RWPE2 (cell line): ENCODE results near the gene DIS3L.

Experiments
- ATAC-seq: fragments of 200-7000 bp; cut with Tn5 transposase; 3 replicates; pipeline ENCODE4 v1.9.1; 2021; ENCODE audit warnings: low read depth
- DNase-seq: peaks from one replicate; pipeline ENCODE4 v3.0.0-alpha.2; 2020; ENCODE audit warnings: low spot score
- H3K27ac ChIP-seq: fragments of 450-650 bp; 2 replicates; pipeline ENCODE4 v1.5.1; 2017; ENCODE audit warnings: mild to moderate bottlenecking; ENCODE audit not compliant: poor library complexity, severe bottlenecking
- H3K27me3 ChIP-seq: fragments of 250-450 bp; sonication (Bioruptor Pico); 2 replicates; pipeline ENCODE4 v1.5.1; 2021; ENCODE audit warnings: mild to moderate bottlenecking, moderate library complexity; ENCODE audit not compliant: insufficient read depth, poor library complexity, severe bottlenecking
- H3K36me3 ChIP-seq: fragments of 250-450 bp; sonication (Bioruptor Pico); 2 replicates; pipeline ENCODE4 v1.5.1; 2020; ENCODE audit warnings: low read depth, mild to moderate bottlenecking, moderate library complexity
- H3K4me1 ChIP-seq: fragments of 250-450 bp; sonication (Bioruptor Pico); 2 replicates; pipeline ENCODE4 v1.5.1; 2021; ENCODE audit warnings: mild to moderate bottlenecking, moderate library complexity; ENCODE audit not compliant: insufficient read depth, poor library complexity, severe bottlenecking
- H3K4me3 ChIP-seq: fragments of 250-450 bp; sonication (Bioruptor Pico); 2 replicates; pipeline ENCODE4 v1.5.1; 2021; ENCODE audit warnings: mild to moderate bottlenecking, moderate library complexity; ENCODE audit not compliant: severe bottlenecking
- H3K9me3 ChIP-seq: fragments of 250-450 bp; sonication (Bioruptor Pico); 2 replicates; pipeline ENCODE4 v1.5.1; 2021; ENCODE audit warnings: mild to moderate bottlenecking, moderate library complexity; ENCODE audit not compliant: severe bottlenecking
- CTCF ChIP-seq: fragments of 450-650 bp; IDR thresholded peaks from one replicate; pipeline ENCODE4 v1.5.1; 2017; ENCODE audit warnings: mild to moderate bottlenecking, moderate library complexity; ENCODE audit not compliant: poor library complexity, severe bottlenecking

DIS3L gene

GRCh38 chr15:66278671-66279070 lies 14.7 kb upstream of the DIS3L start:
- Histone ChIP-seq H3K4me3 (no peak overlapping the region), H3K27me3 (no peaks in the 10 kb centered on the region), H3K36me3 (no peaks in the 10 kb centered on the region), H3K9me3 (no peaks in the 10 kb centered on the region), H3K4me1 (no peaks in the 10 kb centered on the region), H3K27ac (no peak overlapping the region)
- no peak for TF ChIP-seq CTCF
- ATAC-seq (no peak), DNase-seq (no peak)

- DNase-seq = no peak
Observed at GRCh38 chr15:66284271-66284670, 9.1 kb upstream of the DIS3L start.

GRCh38 chr15:66285533-66286280 lies 7.7 kb upstream of the DIS3L start:
- Histone ChIP-seq H3K9me3 (no peaks in the 10 kb centered on the region), H3K27me3 (no peaks in the 10 kb centered on the region), H3K36me3 (no peaks in the 10 kb centered on the region), H3K4me1 (no peaks in the 10 kb centered on the region), H3K4me3 (no peak overlapping the region), H3K27ac (no peak overlapping the region)
- TF ChIP-seq CTCF = no peak
- ATAC-seq (no peak), DNase-seq (no peak)

More at GRCh38 chr15:66284271-66284670, 9.1 kb upstream of the DIS3L start:
- Histone ChIP-seq H3K9me3 (no peaks in the 10 kb centered on the region), H3K4me1 (no peaks in the 10 kb centered on the region), H3K36me3 (no peaks in the 10 kb centered on the region), H3K27ac (no peak overlapping the region), H3K4me3 (no peak overlapping the region), H3K27me3 (no peaks in the 10 kb centered on the region)
- no peak for TF ChIP-seq CTCF
- ATAC-seq = no peak

- TF ChIP-seq CTCF = peak; percentile 97
- ATAC-seq (no peak), DNase-seq (no peak)
- no peaks in the 10 kb centered on the region for H3K27me3 ChIP-seq
- no peaks in the 10 kb centered on the region for H3K9me3 ChIP-seq
- no peak overlapping the region for H3K27ac ChIP-seq
- H3K36me3 ChIP-seq = no peaks in the 10 kb centered on the region
- H3K4me1 ChIP-seq = no peaks in the 10 kb centered on the region
- H3K4me3 ChIP-seq = no peak overlapping the region
Observed at GRCh38 chr15:66287461-66288057, 5.8 kb upstream of the DIS3L start.

GRCh38 chr15:66288093-66288492 lies 5.3 kb upstream of the DIS3L start:
- 0 out of 3 replicates have a peak, but pooled peaks have one; percentile 9 for ATAC-seq
- DNase-seq = no peak
- TF ChIP-seq CTCF = no peak
- H3K27me3 ChIP-seq = no peaks in the 10 kb centered on the region
- H3K27ac ChIP-seq = no peak overlapping the region
- H3K36me3 ChIP-seq = no peaks in the 10 kb centered on the region
- no peaks in the 10 kb centered on the region for H3K9me3 ChIP-seq
- peaks cover 4% of the 10 kb centered on the region for H3K4me1 ChIP-seq
- H3K4me3 ChIP-seq = no peak overlapping the region
